Measurements from ENCODE around the gene BMPR1A. TPM values are rescaled to one million over a fixed set of nuclear protein-coding genes. Genes with fewer than 3 reads are reported as not detected.

Gene BMPR1A
- total and polyA plus RNA-seq, 9 of the 15 experiments (the other 6 are each of a cell fraction or from before 2014, with no cell fraction given): 1.6 to 17.5 (median 9.1) TPM

DNA sequence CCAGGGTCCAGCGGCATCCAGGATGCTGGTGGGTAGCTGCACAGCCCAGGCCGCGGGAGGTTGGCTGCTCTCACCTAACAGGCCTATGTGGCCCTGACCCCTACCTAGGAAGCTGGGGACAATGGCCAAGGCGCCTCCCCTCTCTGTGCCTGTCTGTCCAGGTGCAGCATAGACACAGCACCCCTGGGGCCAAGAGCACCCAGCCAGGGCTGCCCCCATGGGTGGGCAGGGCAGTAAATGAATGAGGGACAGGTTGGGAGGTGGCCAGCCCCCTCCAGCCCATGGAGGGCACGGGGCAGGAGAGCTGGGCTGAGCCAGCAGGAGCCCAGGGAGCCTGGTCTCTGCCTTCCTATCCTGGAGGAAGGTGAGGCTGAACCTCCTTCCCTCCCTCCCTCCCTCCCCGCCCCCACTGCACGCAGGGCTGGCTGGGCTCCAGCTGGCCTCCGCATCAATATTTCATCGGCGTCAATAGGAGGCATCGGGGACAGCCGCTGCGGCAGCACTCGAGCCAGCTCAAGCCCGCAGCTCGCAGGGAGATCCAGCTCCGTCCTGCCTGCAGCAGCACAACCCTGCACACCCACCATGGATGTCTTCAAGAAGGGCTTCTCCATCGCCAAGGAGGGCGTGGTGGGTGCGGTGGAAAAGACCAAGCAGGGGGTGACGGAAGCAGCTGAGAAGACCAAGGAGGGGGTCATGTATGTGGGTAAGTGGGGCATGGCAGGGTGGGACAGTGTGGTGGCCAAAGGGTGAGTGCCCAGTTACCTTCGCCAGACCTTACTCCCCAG, 201.9 kb downstream of the BMPR1A start, which contains the start of gene SNCG (continued):
- TF ChIP-seq ZNF224 (CRISPR knock-in tag; IDR thresholded peaks at IDR 0.05) (no peak), MECOM (CRISPR knock-in tag; IDR thresholded peaks at IDR 0.05) (no peak), NEUROD1 (IDR thresholded peaks at IDR 0.05; ENCODE audit: borderline replicate concordance, low read depth, low read length, partially characterized antibody) (no peak), SRSF1 (IDR thresholded peaks at IDR 0.05; ENCODE audit: low read depth, low read length) (no peak), NFRKB (IDR thresholded peaks at IDR 0.05; ENCODE audit: low read depth) (peak; percentile 12; the same call in 1 of the 2 replicates), ETS2 (tag; IDR thresholded peaks at IDR 0.05; ENCODE audit: borderline replicate concordance, poor library complexity, severe bottlenecking) (no peak), TAF15 (IDR thresholded peaks at IDR 0.05; ENCODE audit: low read depth, low read length) (no peak), RCOR1 (IDR thresholded peaks at IDR 0.05; ENCODE audit: borderline replicate concordance in 1 of 2, low read depth in 2 of 2, low read length in 2 of 2) (no peak), POLR2G (IDR thresholded peaks at IDR 0.05; ENCODE audit: low read depth, low read length) (peak; percentile 38; the same call in 1 of the 2 replicates), GATAD2B (IDR thresholded peaks at IDR 0.05; ENCODE audit: borderline replicate concordance) (no peak)
- TF ChIP-seq, protein P1, sequence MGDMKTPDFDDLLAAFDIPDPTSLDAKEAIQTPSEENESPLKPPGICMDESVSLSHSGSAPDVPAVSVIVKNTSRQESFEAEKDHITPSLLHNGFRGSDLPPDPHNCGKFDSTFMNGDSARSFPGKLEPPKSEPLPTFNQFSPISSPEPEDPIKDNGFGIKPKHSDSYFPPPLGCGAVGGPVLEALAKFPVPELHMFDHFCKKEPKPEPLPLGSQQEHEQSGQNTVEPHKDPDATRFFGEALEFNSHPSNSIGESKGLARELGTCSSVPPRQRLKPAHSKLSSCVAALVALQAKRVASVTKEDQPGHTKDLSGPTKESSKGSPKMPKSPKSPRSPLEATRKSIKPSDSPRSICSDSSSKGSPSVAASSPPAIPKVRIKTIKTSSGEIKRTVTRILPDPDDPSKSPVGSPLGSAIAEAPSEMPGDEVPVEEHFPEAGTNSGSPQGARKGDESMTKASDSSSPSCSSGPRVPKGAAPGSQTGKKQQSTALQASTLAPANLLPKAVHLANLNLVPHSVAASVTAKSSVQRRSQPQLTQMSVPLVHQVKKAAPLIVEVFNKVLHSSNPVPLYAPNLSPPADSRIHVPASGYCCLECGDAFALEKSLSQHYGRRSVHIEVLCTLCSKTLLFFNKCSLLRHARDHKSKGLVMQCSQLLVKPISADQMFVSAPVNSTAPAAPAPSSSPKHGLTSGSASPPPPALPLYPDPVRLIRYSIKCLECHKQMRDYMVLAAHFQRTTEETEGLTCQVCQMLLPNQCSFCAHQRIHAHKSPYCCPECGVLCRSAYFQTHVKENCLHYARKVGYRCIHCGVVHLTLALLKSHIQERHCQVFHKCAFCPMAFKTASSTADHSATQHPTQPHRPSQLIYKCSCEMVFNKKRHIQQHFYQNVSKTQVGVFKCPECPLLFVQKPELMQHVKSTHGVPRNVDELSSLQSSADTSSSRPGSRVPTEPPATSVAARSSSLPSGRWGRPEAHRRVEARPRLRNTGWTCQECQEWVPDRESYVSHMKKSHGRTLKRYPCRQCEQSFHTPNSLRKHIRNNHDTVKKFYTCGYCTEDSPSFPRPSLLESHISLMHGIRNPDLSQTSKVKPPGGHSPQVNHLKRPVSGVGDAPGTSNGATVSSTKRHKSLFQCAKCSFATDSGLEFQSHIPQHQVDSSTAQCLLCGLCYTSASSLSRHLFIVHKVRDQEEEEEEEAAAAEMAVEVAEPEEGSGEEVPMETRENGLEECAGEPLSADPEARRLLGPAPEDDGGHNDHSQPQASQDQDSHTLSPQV (IDR thresholded peaks at IDR 0.05): 0 out of 2 replicates have a peak, but pooled peaks have one; percentile 8
- TF ChIP-seq, protein P2, sequence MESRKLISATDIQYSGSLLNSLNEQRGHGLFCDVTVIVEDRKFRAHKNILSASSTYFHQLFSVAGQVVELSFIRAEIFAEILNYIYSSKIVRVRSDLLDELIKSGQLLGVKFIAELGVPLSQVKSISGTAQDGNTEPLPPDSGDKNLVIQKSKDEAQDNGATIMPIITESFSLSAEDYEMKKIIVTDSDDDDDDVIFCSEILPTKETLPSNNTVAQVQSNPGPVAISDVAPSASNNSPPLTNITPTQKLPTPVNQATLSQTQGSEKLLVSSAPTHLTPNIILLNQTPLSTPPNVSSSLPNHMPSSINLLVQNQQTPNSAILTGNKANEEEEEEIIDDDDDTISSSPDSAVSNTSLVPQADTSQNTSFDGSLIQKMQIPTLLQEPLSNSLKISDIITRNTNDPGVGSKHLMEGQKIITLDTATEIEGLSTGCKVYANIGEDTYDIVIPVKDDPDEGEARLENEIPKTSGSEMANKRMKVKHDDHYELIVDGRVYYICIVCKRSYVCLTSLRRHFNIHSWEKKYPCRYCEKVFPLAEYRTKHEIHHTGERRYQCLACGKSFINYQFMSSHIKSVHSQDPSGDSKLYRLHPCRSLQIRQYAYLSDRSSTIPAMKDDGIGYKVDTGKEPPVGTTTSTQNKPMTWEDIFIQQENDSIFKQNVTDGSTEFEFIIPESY (CRISPR knock-in tag; IDR thresholded peaks at IDR 0.05): no peak
- TF ChIP-seq, protein P3, sequence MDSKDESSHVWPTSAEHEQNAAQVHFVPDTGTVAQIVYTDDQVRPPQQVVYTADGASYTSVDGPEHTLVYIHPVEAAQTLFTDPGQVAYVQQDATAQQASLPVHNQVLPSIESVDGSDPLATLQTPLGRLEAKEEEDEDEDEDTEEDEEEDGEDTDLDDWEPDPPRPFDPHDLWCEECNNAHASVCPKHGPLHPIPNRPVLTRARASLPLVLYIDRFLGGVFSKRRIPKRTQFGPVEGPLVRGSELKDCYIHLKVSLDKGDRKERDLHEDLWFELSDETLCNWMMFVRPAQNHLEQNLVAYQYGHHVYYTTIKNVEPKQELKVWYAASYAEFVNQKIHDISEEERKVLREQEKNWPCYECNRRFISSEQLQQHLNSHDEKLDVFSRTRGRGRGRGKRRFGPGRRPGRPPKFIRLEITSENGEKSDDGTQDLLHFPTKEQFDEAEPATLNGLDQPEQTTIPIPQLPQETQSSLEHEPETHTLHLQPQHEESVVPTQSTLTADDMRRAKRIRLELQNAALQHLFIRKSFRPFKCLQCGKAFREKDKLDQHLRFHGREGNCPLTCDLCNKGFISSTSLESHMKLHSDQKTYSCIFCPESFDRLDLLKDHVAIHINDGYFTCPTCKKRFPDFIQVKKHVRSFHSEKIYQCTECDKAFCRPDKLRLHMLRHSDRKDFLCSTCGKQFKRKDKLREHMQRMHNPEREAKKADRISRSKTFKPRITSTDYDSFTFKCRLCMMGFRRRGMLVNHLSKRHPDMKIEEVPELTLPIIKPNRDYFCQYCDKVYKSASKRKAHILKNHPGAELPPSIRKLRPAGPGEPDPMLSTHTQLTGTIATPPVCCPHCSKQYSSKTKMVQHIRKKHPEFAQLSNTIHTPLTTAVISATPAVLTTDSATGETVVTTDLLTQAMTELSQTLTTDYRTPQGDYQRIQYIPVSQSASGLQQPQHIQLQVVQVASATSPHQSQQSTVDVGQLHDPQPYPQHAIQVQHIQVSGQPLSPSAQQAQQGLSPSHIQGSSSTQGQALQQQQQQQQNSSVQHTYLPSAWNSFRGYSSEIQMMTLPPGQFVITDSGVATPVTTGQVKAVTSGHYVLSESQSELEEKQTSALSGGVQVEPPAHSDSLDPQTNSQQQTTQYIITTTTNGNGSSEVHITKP (IDR thresholded peaks at IDR 0.05; ENCODE audit: partially characterized antibody): peak; percentile 31

Measured in K562 (cell line).